HUDEP-2 (cell line): ENCODE data around the gene TTLL10.

Experiments
- DNase-seq, 76 experiments: peaks; one replicate each; lab custom pipeline; 2025; ENCODE audit not compliant: unreplicated experiment in 76 of 76; lab: John Stamatoyannopoulos, UW

TTLL10 gene

GRCh38 chr1:1157426-1157913, 16.2 kb upstream of the TTLL10 start:
- DNase-seq: peak in 42 of 76 experiments; percentile 6 to 60 (median 32)

GRCh38 chr1:1157914-1158710, 15.6 kb upstream of the TTLL10 start:
- DNase-seq: peak in 1 of 76 experiments; percentile 6

- no peak for DNase-seq
Observed at GRCh38 chr1:1160281-1160930, 13.3 kb upstream of the TTLL10 start.

- no peak for DNase-seq
Observed at GRCh38 chr1:1161078-1161682, 12.5 kb upstream of the TTLL10 start.

- DNase-seq: no peak
Observed at GRCh38 chr1:1161683-1162079, 12.0 kb upstream of the TTLL10 start.

- no peak for DNase-seq
Observed at GRCh38 chr1:1162597-1163537, 10.8 kb upstream of the TTLL10 start.

- DNase-seq: no peak
Observed at GRCh38 chr1:1163538-1164070, 10.1 kb upstream of the TTLL10 start.

- DNase-seq: no peak
Observed at GRCh38 chr1:1164361-1164700, 9.3 kb upstream of the TTLL10 start.

- DNase-seq: no peak
Observed at GRCh38 chr1:1164701-1165451, 8.8 kb upstream of the TTLL10 start.

- DNase-seq: no peak
Observed at GRCh38 chr1:1165485-1165884, 8.2 kb upstream of the TTLL10 start.

GRCh38 chr1:1165900-1166421, 7.7 kb upstream of the TTLL10 start:
- no peak for DNase-seq

- DNase-seq: no peak
Observed at GRCh38 chr1:1166642-1167397, 6.9 kb upstream of the TTLL10 start.

- DNase-seq: no peak
Observed at GRCh38 chr1:1167398-1167821, 6.3 kb upstream of the TTLL10 start.

- DNase-seq: no peak
Observed at GRCh38 chr1:1167841-1168450, 5.7 kb upstream of the TTLL10 start.

- DNase-seq: no peak
Observed at GRCh38 chr1:1168451-1169411, 4.9 kb upstream of the TTLL10 start.

GRCh38 chr1:1169429-1170214, 4.1 kb upstream of the TTLL10 start:
- DNase-seq: no peak
